ENCODE data around the gene TMA7B.
"Not testable (repeated sequence)": the region's sequence is repeated elsewhere in the genome, so short reads cannot be mapped to it uniquely, and the experiment has no call there.

The TMA7B gene

GRCh38 chr22:39947220-39948216 lies 12.7 kb upstream of the TMA7B start:
- no peak for DNase-seq
- in situ Hi-C loops (cut with HindIII; ENCODE audit: low pct_ligation_motif_present, low pct_unique_long_range_greater_than_20kb, low sequenced_read_pairs): no loop called here

- in situ Hi-C loops (cut with HindIII; ENCODE audit: low pct_ligation_motif_present, low pct_unique_long_range_greater_than_20kb, low sequenced_read_pairs): no loop called here
- DNase-seq: no peak
These were observed 10.0 kb upstream of the TMA7B start for GRCh38 chr22:39949964-39950737.

GRCh38 chr22:39951603-39952293 lies 8.4 kb upstream of the TMA7B start:
- in situ Hi-C loops (cut with HindIII; ENCODE audit: low pct_ligation_motif_present, low pct_unique_long_range_greater_than_20kb, low sequenced_read_pairs); DNase-seq: not testable (repeated sequence)

GRCh38 chr22:39952347-39952746 lies 7.8 kb upstream of the TMA7B start:
- in situ Hi-C loops (cut with HindIII; ENCODE audit: low pct_ligation_motif_present, low pct_unique_long_range_greater_than_20kb, low sequenced_read_pairs): no loop called here
- no peak for DNase-seq

GRCh38 chr22:39953101-39953500 lies 7.1 kb upstream of the TMA7B start:
- in situ Hi-C loops (cut with HindIII; ENCODE audit: low pct_ligation_motif_present, low pct_unique_long_range_greater_than_20kb, low sequenced_read_pairs): no loop called here

GRCh38 chr22:39954584-39955055 lies 5.6 kb upstream of the TMA7B start:
- in situ Hi-C loops (cut with HindIII; ENCODE audit: low pct_ligation_motif_present, low pct_unique_long_range_greater_than_20kb, low sequenced_read_pairs): no loop called here
- DNase-seq: no peak

More at GRCh38 chr22:39953101-39953500, 7.1 kb upstream of the TMA7B start:
- no peak for DNase-seq

- in situ Hi-C loops (cut with HindIII; ENCODE audit: low pct_ligation_motif_present, low pct_unique_long_range_greater_than_20kb, low sequenced_read_pairs): no loop called here
- DNase-seq: no peak
These were observed 4.5 kb upstream of the TMA7B start for GRCh38 chr22:39955675-39956074.

- in situ Hi-C loops (cut with HindIII; ENCODE audit: low pct_ligation_motif_present, low pct_unique_long_range_greater_than_20kb, low sequenced_read_pairs): no loop called here
- no peak for DNase-seq
These were observed 3.1 kb upstream of the TMA7B start for GRCh38 chr22:39956932-39957664.

GRCh38 chr22:39958009-39958711 lies 2.0 kb upstream of the TMA7B start:
- in situ Hi-C loops (cut with HindIII; ENCODE audit: low pct_ligation_motif_present, low pct_unique_long_range_greater_than_20kb, low sequenced_read_pairs): no loop called here
- no peak for DNase-seq

GRCh38 chr22:39958949-39959639 lies 1.1 kb upstream of the TMA7B start:
- no peak for DNase-seq

GRCh38 chr22:39960791-39961746 lies 872 bp downstream of the TMA7B start:
- in situ Hi-C loops (cut with HindIII; ENCODE audit: low pct_ligation_motif_present, low pct_unique_long_range_greater_than_20kb, low sequenced_read_pairs): no loop called here
- DNase-seq: no peak

More at GRCh38 chr22:39958949-39959639, 1.1 kb upstream of the TMA7B start:
- in situ Hi-C loops (cut with HindIII; ENCODE audit: low pct_ligation_motif_present, low pct_unique_long_range_greater_than_20kb, low sequenced_read_pairs): no loop called here

- in situ Hi-C loops (cut with HindIII; ENCODE audit: low pct_ligation_motif_present, low pct_unique_long_range_greater_than_20kb, low sequenced_read_pairs): no loop called here
- DNase-seq: no peak
These were observed 1.9 kb downstream of the TMA7B start for GRCh38 chr22:39962071-39962470.

- in situ Hi-C loops (cut with HindIII; ENCODE audit: low pct_ligation_motif_present, low pct_unique_long_range_greater_than_20kb, low sequenced_read_pairs): no loop called here
These were observed 5.6 kb downstream of the TMA7B start for GRCh38 chr22:39965748-39966147.

GRCh38 chr22:39966470-39966869 lies 6.3 kb downstream of the TMA7B start:
- DNase-seq: no peak

More at GRCh38 chr22:39965748-39966147, 5.6 kb downstream of the TMA7B start:
- no peak for DNase-seq

GRCh38 chr22:39967103-39967829 lies 7.1 kb downstream of the TMA7B start:
- DNase-seq: no peak
- in situ Hi-C loops (cut with HindIII; ENCODE audit: low pct_ligation_motif_present, low pct_unique_long_range_greater_than_20kb, low sequenced_read_pairs): no loop called here

More at GRCh38 chr22:39966470-39966869, 6.3 kb downstream of the TMA7B start:
- in situ Hi-C loops (cut with HindIII; ENCODE audit: low pct_ligation_motif_present, low pct_unique_long_range_greater_than_20kb, low sequenced_read_pairs): no loop called here

Measured in ACHN (cell line).